GM23338 (cell line): ENCODE measurements around the gene FDXR. TPM values are rescaled to one million over a fixed set of nuclear protein-coding genes. Genes with fewer than 3 reads are reported as not detected.
A peak's percentile ranks its signal among the peaks of the same experiment; 100 is the strongest.

ENCODE experiments used
- ATAC-seq: fragments of 200-7000 bp; cut with Tn5 transposase; 3 replicates; pipeline ENCODE4 v1.9.1; 2020
- DNase-seq: peaks from one replicate; pipeline ENCODE4 v3.0.0-alpha.2; 2015; ENCODE audit warnings: low spot score
- H2AFZ ChIP-seq: fragments of 200-600 bp; sonication (generic); 2 replicates; pipeline ENCODE4 v1.8.0; 2016; ENCODE audit warnings: antibody characterized with exemption, mild to moderate bottlenecking, moderate library complexity
- H3F3A ChIP-seq: fragments of 200-600 bp; sonication (generic); replicated peaks from 2 replicates; pipeline ENCODE4 v1.8.0; 2017; ENCODE audit warnings: antibody characterized with exemption, mixed run types, low read depth
- H3K27ac ChIP-seq: fragments of 200-600 bp; sonication (generic); 2 replicates; pipeline ENCODE4 v1.6.1; 2016; ENCODE audit warnings: low read depth
- H3K27me3 ChIP-seq: fragments of 200-600 bp; sonication (generic); 2 replicates; pipeline ENCODE4 v1.8.0; 2016; ENCODE audit warnings: mild to moderate bottlenecking, mixed run types, moderate library complexity; ENCODE audit not compliant: insufficient read depth
- H3K36me3 ChIP-seq: fragments of 200-600 bp; sonication (generic); 2 replicates; pipeline ENCODE4 v1.8.0; 2016; ENCODE audit warnings: mild to moderate bottlenecking; ENCODE audit not compliant: insufficient read depth
- H3K4me1 ChIP-seq: fragments of 200-600 bp; sonication (generic); 2 replicates; pipeline ENCODE4 v1.8.0; 2016; ENCODE audit warnings: mild to moderate bottlenecking, moderate library complexity; ENCODE audit not compliant: insufficient read depth
- H3K4me2 ChIP-seq: fragments of 200-600 bp; sonication (generic); 2 replicates; pipeline ENCODE4 v1.7.1; 2017; ENCODE audit warnings: mixed run types
- H3K4me3 ChIP-seq: fragments of 200-600 bp; sonication (generic); 2 replicates; pipeline ENCODE4 v1.6.1; 2016; ENCODE audit warnings: mixed run types
- H3K79me2 ChIP-seq: fragments of 200-600 bp; sonication (generic); replicated peaks from 2 replicates; pipeline ENCODE4 v1.8.0; 2017; ENCODE audit warnings: mild to moderate bottlenecking; ENCODE audit not compliant: insufficient read depth
- H3K9me2 ChIP-seq: fragments of 200-600 bp; sonication (generic); 2 replicates; pipeline ENCODE4 v1.8.0; 2017; ENCODE audit not compliant: insufficient read depth
- H4K20me1 ChIP-seq: fragments of 200-600 bp; sonication (generic); replicated peaks from 2 replicates; pipeline ENCODE4 v1.8.0; 2017; ENCODE audit warnings: mild to moderate bottlenecking; ENCODE audit not compliant: insufficient read depth
- H3K27ac Mint-ChIP-seq: 2 replicates; pipeline ENCODE4 v1.8.0; 2020; ENCODE audit warnings: inconsistent platforms, mild to moderate bottlenecking, moderate library complexity, mixed read lengths
- H3K27me3 Mint-ChIP-seq: 3 replicates; pipeline ENCODE4 v1.8.0; 2022; ENCODE audit warnings: low read depth, mild to moderate bottlenecking, moderate library complexity, mixed read lengths, inconsistent platforms; ENCODE audit not compliant: insufficient read depth, poor library complexity
- H3K36me3 Mint-ChIP-seq: 3 replicates; pipeline ENCODE4 v1.8.0; 2021; ENCODE audit warnings: low read depth, mild to moderate bottlenecking, inconsistent platforms, moderate library complexity, mixed read lengths
- H3K4me1 Mint-ChIP-seq: 3 replicates; pipeline ENCODE4 v1.8.0; 2020; ENCODE audit warnings: mild to moderate bottlenecking, inconsistent platforms, mixed read lengths
- H3K4me3 Mint-ChIP-seq: 3 replicates; pipeline ENCODE4 v1.8.0; 2021; ENCODE audit warnings: moderate library complexity, mild to moderate bottlenecking, inconsistent platforms, mixed read lengths
- H3K9me3 Mint-ChIP-seq: 3 replicates; pipeline ENCODE4 v1.8.0; 2020; ENCODE audit warnings: moderate library complexity, mild to moderate bottlenecking, inconsistent platforms, mixed read lengths
- CREB1 ChIP-seq: fragments of 250-450 bp; sonication (Bioruptor Pico); IDR thresholded peaks from 2 replicates; pipeline ENCODE4 v1.5.0; 2020; ENCODE audit warnings: low read depth, mild to moderate bottlenecking, moderate library complexity
- CTCF ChIP-seq, 2 experiments: fragments of 200-600 bp in 1 of 2; sonication (generic) in 1 of 2; conservative IDR thresholded peaks; 2 replicates each; pipeline versions ENCODE4 v1.5.1 to v1.6.1; 2016 to 2017; ENCODE audit warnings: antibody characterized with exemption in 2 of 2, low read depth in 2 of 2, mild to moderate bottlenecking in 2 of 2, moderate library complexity in 1 of 2
- ETS1 ChIP-seq: IDR thresholded peaks from 2 replicates; pipeline ENCODE4 v1.6.1; 2016; ENCODE audit warnings: antibody characterized with exemption
- EZH2 ChIP-seq: fragments of 200-600 bp; sonication (generic); IDR thresholded peaks from one replicate; pipeline ENCODE4 v1.8.0; 2017; ENCODE audit warnings: antibody characterized with exemption, mild to moderate bottlenecking, low read depth; ENCODE audit not compliant: unreplicated experiment
- EZH2phosphoT487 ChIP-seq: fragments of 200-600 bp; sonication (generic); IDR thresholded peaks from one replicate; pipeline ENCODE4 v1.8.1; 2018; ENCODE audit warnings: antibody characterized with exemption; ENCODE audit not compliant: unreplicated experiment
- JUNB ChIP-seq: IDR thresholded peaks from one replicate; pipeline ENCODE4 v1.6.1; 2016; ENCODE audit warnings: antibody characterized with exemption; ENCODE audit not compliant: unreplicated experiment
- NANOG ChIP-seq: IDR thresholded peaks from 2 replicates; pipeline ENCODE4 v1.6.1; 2016; ENCODE audit warnings: antibody characterized with exemption, borderline replicate concordance
- POLR2AphosphoS5 ChIP-seq: IDR thresholded peaks from 2 replicates; pipeline ENCODE4 v1.6.1; 2016; ENCODE audit warnings: antibody characterized with exemption, low read depth
- REST ChIP-seq: IDR thresholded peaks from one replicate; pipeline ENCODE4 v1.6.1; 2018; ENCODE audit warnings: antibody characterized with exemption; ENCODE audit not compliant: unreplicated experiment
- STAT1 ChIP-seq: IDR thresholded peaks from one replicate; pipeline ENCODE4 v1.6.1; 2016; ENCODE audit warnings: antibody characterized with exemption; ENCODE audit not compliant: unreplicated experiment
- ZNF114 ChIP-seq: fragments of 250-450 bp; sonication (Bioruptor Pico); IDR thresholded peaks from 2 replicates; pipeline ENCODE4 v1.5.0; 2020; ENCODE audit warnings: mild to moderate bottlenecking, moderate library complexity
- ZNF331 ChIP-seq: fragments of 250-450 bp; sonication (Bioruptor Pico); IDR thresholded peaks from 2 replicates; pipeline ENCODE4 v1.5.0; 2020; ENCODE audit warnings: low read depth, mild to moderate bottlenecking, moderate library complexity
- ZNF462 ChIP-seq: fragments of 250-450 bp; sonication (Bioruptor Pico); IDR thresholded peaks from 2 replicates; pipeline ENCODE4 v1.5.0; 2020; ENCODE audit warnings: mild to moderate bottlenecking, moderate library complexity
- polyA plus RNA-seq: library from polyadenylated mRNA; unstranded; fragments of >200 nt; fragmentation: Nextera tagmentation; extraction: Ambion mirVana; gene quantifications from 2 replicates; pipeline ENCODE4 v1.2.1, GENCODE V29; 2016
- total RNA-seq: library from RNA; depleted of rRNA; stranded (reverse); fragments of >200 nt; shearing (Covaris generic); gene quantifications from 2 replicates; pipeline ENCODE4 v1.2.3, GENCODE V29; 2014

FDXR gene
- total and polyA plus RNA-seq, 2 experiments from 2014 or later: 21.7 to 33.1 TPM

GRCh38 chr17:74831444-74832146 is 41.2 kb downstream of the FDXR start:
- no peaks in the 10 kb centered on the region for H3K4me1 ChIP-seq
- peaks cover 3% of the 10 kb centered on the region; the same call in 1 of the 3 replicates for H3K4me1 Mint-ChIP-seq

More at GRCh38 chr17:74831444-74832146, 41.2 kb downstream of the FDXR start:
- Histone ChIP-seq H3K4me2 (no peak overlapping the region), H3K79me2 (no peaks in the 10 kb centered on the region), H2AFZ (no peak overlapping the region), H3K9me2 (no peaks in the 10 kb centered on the region), H3K36me3 (no peaks in the 10 kb centered on the region), H3F3A (no peaks in the 10 kb centered on the region), H3K4me3 (no peak overlapping the region), H3K27ac (no peak overlapping the region), H4K20me1 (peaks cover 9% of the 10 kb centered on the region; the same call in 1 of the 2 replicates), H3K27me3 (no peaks in the 10 kb centered on the region)
- Mint-ChIP-seq H3K4me3 (no peak overlapping the region), H3K36me3 (no peaks in the 10 kb centered on the region), H3K27me3 (peaks cover 15% of the 10 kb centered on the region), H3K27ac (no peak overlapping the region), H3K9me3 (no peaks in the 10 kb centered on the region)
- TF ChIP-seq STAT1: no peak
- TF ChIP-seq EZH2phosphoT487: no peak
- TF ChIP-seq ETS1: no peak
- TF ChIP-seq ZNF114 (CRISPR knock-in tag): no peak
- no peak for TF ChIP-seq ZNF331
- TF ChIP-seq CREB1 (CRISPR knock-in tag): no peak
- TF ChIP-seq POLR2AphosphoS5: no peak
- no peak for TF ChIP-seq ZNF462 (CRISPR knock-in tag)
- TF ChIP-seq EZH2: no peak
- no peak for TF ChIP-seq NANOG
- no peak for TF ChIP-seq JUNB
- TF ChIP-seq CTCF (conservative IDR thresholded peaks at IDR 0.05; ENCODE audit: low read depth in 2 of 2): no peak
- no peak for TF ChIP-seq REST
- peak; percentile 44 for ATAC-seq
- no peak for DNase-seq
